ENCODE results near the gene TDRD7.
"Not testable (repeated sequence)": the region's sequence is repeated elsewhere in the genome, so short reads cannot be mapped to it uniquely, and the experiment has no call there.

Gene TDRD7

GRCh38 chr9:97498846-97499245, 87.0 kb downstream of the TDRD7 start:
- DNase-seq (ENCODE audit: low read depth, low spot score); H3K4me3 ChIP-seq (ENCODE audit: low read length): not testable (repeated sequence)

GRCh38 chr9:97500263-97500662, 88.4 kb downstream of the TDRD7 start:
- no peak overlapping the region for H3K4me3 ChIP-seq (ENCODE audit: low read length)
- DNase-seq (ENCODE audit: low read depth, low spot score) = no peak

- no peak for DNase-seq (ENCODE audit: low read depth, low spot score)
- peak overlapping the region; percentile 37 for H3K4me3 ChIP-seq (ENCODE audit: low read length)
These were observed 88.9 kb downstream of the TDRD7 start for GRCh38 chr9:97500765-97501176.

- DNase-seq (ENCODE audit: low read depth, low spot score) = peak; percentile 70
- peak within 1 kb of the TSS; percentile 37 for H3K4me3 ChIP-seq (ENCODE audit: low read length)
These were observed 89.5 kb downstream of the TDRD7 start, which contains the start of gene TMOD1 for GRCh38 chr9:97501177-97501971. Gene TMOD1 (plus strand): TSS chr9:97501666. CDS start chr9:97524189, 22,523 bp downstream.

- H3K4me3 ChIP-seq (ENCODE audit: low read length) = peak overlapping the region; percentile 24; the same call in 1 of the 2 replicates
- DNase-seq (ENCODE audit: low read depth, low spot score) = no peak
These were observed 90.0 kb downstream of the TDRD7 start for GRCh38 chr9:97501972-97502221.

GRCh38 chr9:97502222-97502983, 90.5 kb downstream of the TDRD7 start:
- H3K4me3 ChIP-seq (ENCODE audit: low read length) = no peak overlapping the region
- no peak for DNase-seq (ENCODE audit: low read depth, low spot score)

- DNase-seq (ENCODE audit: low read depth, low spot score) = no peak
- H3K4me3 ChIP-seq (ENCODE audit: low read length) = no peak overlapping the region
These were observed 91.3 kb downstream of the TDRD7 start for GRCh38 chr9:97502984-97503861.

- DNase-seq (ENCODE audit: low read depth, low spot score) = no peak
- H3K4me3 ChIP-seq (ENCODE audit: low read length) = no peak overlapping the region
These were observed 91.9 kb downstream of the TDRD7 start for GRCh38 chr9:97503862-97504210.

- no peak for DNase-seq (ENCODE audit: low read depth, low spot score)
- no peak overlapping the region for H3K4me3 ChIP-seq (ENCODE audit: low read length)
These were observed 92.7 kb downstream of the TDRD7 start for GRCh38 chr9:97504381-97505216.

GRCh38 chr9:97505845-97506244, 93.9 kb downstream of the TDRD7 start:
- no peak for DNase-seq (ENCODE audit: low read depth, low spot score)
- H3K4me3 ChIP-seq (ENCODE audit: low read length) = no peak overlapping the region

- DNase-seq (ENCODE audit: low read depth, low spot score) = no peak
- no peak overlapping the region for H3K4me3 ChIP-seq (ENCODE audit: low read length)
These were observed 94.4 kb downstream of the TDRD7 start for GRCh38 chr9:97506306-97506705.

- DNase-seq (ENCODE audit: low read depth, low spot score) = no peak
- H3K4me3 ChIP-seq (ENCODE audit: low read length) = no peak overlapping the region
These were observed 94.9 kb downstream of the TDRD7 start for GRCh38 chr9:97506787-97507186.

- DNase-seq (ENCODE audit: low read depth, low spot score) = no peak
- H3K4me3 ChIP-seq (ENCODE audit: low read length) = no peak overlapping the region
These were observed 95.6 kb downstream of the TDRD7 start for GRCh38 chr9:97507428-97507984.

- no peak overlapping the region for H3K4me3 ChIP-seq (ENCODE audit: low read length)
- no peak for DNase-seq (ENCODE audit: low read depth, low spot score)
These were observed 97.0 kb downstream of the TDRD7 start for GRCh38 chr9:97508852-97509251.

- H3K4me3 ChIP-seq (ENCODE audit: low read length) = no peak overlapping the region
- DNase-seq (ENCODE audit: low read depth, low spot score) = no peak
These were observed 99.1 kb downstream of the TDRD7 start for GRCh38 chr9:97510797-97511654.

GRCh38 chr9:97511655-97512427, 99.9 kb downstream of the TDRD7 start:
- no peak overlapping the region for H3K4me3 ChIP-seq (ENCODE audit: low read length)
- DNase-seq (ENCODE audit: low read depth, low spot score) = no peak

- H3K4me3 ChIP-seq (ENCODE audit: low read length) = no peak overlapping the region
- no peak for DNase-seq (ENCODE audit: low read depth, low spot score)
These were observed 101.2 kb downstream of the TDRD7 start for GRCh38 chr9:97512966-97513560.

All from Jurkat, Clone E6-1 (cell line).